Astrocyte (in vitro differentiated cells and primary cell): Measurements from ENCODE around the gene CYP1B1. TPM values are rescaled to one million over a fixed set of nuclear protein-coding genes. Genes with fewer than 3 reads are reported as not detected.
"Not testable (repeated sequence)": the region's sequence is repeated elsewhere in the genome, so short reads cannot be mapped to it uniquely, and the experiment has no call there.

Source experiments
- DNase-seq: peaks from one replicate; pipeline ENCODE4 v3.0.0-alpha.2; 2010; ENCODE audit warnings: low read depth
- FAIRE-seq: peaks from 2 replicates; lab custom pipeline; 2011; peaks lifted over from hg19 to GRCh38; lab: Jason Lieb, UNC
- H2AFZ ChIP-seq: 2 replicates; pipeline ENCODE4 v1.6.0; 2012; ENCODE audit warnings: low read depth, low read length, inconsistent platforms
- H3K27ac ChIP-seq: 2 replicates; pipeline ENCODE4 v1.5.1; 2011; ENCODE audit warnings: low read depth, low read length, inconsistent platforms
- H3K27me3 ChIP-seq: 2 replicates; pipeline ENCODE4 v1.6.0; 2011; ENCODE audit warnings: low read length, inconsistent platforms; ENCODE audit not compliant: insufficient read depth
- H3K36me3 ChIP-seq: 2 replicates; pipeline ENCODE4 v1.5.1; 2011; ENCODE audit warnings: low read length, inconsistent platforms; ENCODE audit not compliant: insufficient read depth
- H3K4me1 ChIP-seq: 2 replicates; pipeline ENCODE4 v1.5.1; 2011; ENCODE audit warnings: low read length, inconsistent platforms; ENCODE audit not compliant: insufficient read depth
- H3K4me2 ChIP-seq: 2 replicates; pipeline ENCODE4 v1.6.0; 2012; ENCODE audit warnings: low read length, inconsistent platforms
- H3K4me3 ChIP-seq: 2 replicates; pipeline ENCODE4 v1.5.1; 2011; ENCODE audit warnings: low read depth, mild to moderate bottlenecking, low read length, inconsistent platforms; ENCODE audit not compliant: insufficient read depth
- H3K79me2 ChIP-seq: 2 replicates; pipeline ENCODE4 v1.6.0; 2012; ENCODE audit warnings: mild to moderate bottlenecking, low read length, inconsistent platforms; ENCODE audit not compliant: insufficient read depth
- H3K9ac ChIP-seq: 2 replicates; pipeline ENCODE4 v1.6.0; 2012; ENCODE audit warnings: mild to moderate bottlenecking, low read length, inconsistent platforms
- H3K9me3 ChIP-seq: 2 replicates; pipeline ENCODE4 v1.5.1; 2012; ENCODE audit warnings: low read depth, mild to moderate bottlenecking, low read length, inconsistent platforms; ENCODE audit not compliant: insufficient read depth
- H4K20me1 ChIP-seq: 2 replicates; pipeline ENCODE4 v1.6.0; 2012; ENCODE audit warnings: low read length, inconsistent platforms; ENCODE audit not compliant: insufficient read depth
- H3K27ac Mint-ChIP-seq: one replicate; pipeline ENCODE4 v1.8.0; 2021; ENCODE audit warnings: mild to moderate bottlenecking, mixed read lengths; ENCODE audit not compliant: unreplicated experiment
- H3K27me3 Mint-ChIP-seq: one replicate; pipeline ENCODE4 v1.8.0; 2021; ENCODE audit warnings: low read depth, mixed read lengths; ENCODE audit not compliant: unreplicated experiment
- H3K36me3 Mint-ChIP-seq: one replicate; pipeline ENCODE4 v1.8.0; 2021; ENCODE audit warnings: low read depth, mixed read lengths; ENCODE audit not compliant: unreplicated experiment
- H3K4me1 Mint-ChIP-seq: one replicate; pipeline ENCODE4 v1.8.0; 2021; ENCODE audit warnings: low read depth, mixed read lengths; ENCODE audit not compliant: unreplicated experiment
- H3K4me3 Mint-ChIP-seq: one replicate; pipeline ENCODE4 v1.8.0; 2021; ENCODE audit warnings: mild to moderate bottlenecking, moderate library complexity, mixed read lengths; ENCODE audit not compliant: unreplicated experiment
- H3K9me3 Mint-ChIP-seq: one replicate; pipeline ENCODE4 v1.8.0; 2021; ENCODE audit warnings: mild to moderate bottlenecking, mixed read lengths; ENCODE audit not compliant: unreplicated experiment
- EZH2 ChIP-seq: IDR thresholded peaks from 2 replicates; pipeline ENCODE4 v1.6.1; 2012; ENCODE audit warnings: mild to moderate bottlenecking, low read length, inconsistent platforms; ENCODE audit not compliant: insufficient read depth
- total RNA-seq: library from RNA; stranded (reverse); gene quantifications from 2 replicates; pipeline ENCODE4 v1.2.1, GENCODE V29; 2021
- TF ChIP-seq, protein P1 (sequence below): IDR thresholded peaks from 2 replicates; pipeline ENCODE4 v1.5.1; 2011; ENCODE audit warnings: low read depth, mild to moderate bottlenecking, inconsistent platforms, low read length, moderate library complexity; ENCODE audit not compliant: insufficient read depth

The CYP1B1 gene
- total RNA-seq, 1 donor from 2014 or later = 12.9 TPM

DNA sequence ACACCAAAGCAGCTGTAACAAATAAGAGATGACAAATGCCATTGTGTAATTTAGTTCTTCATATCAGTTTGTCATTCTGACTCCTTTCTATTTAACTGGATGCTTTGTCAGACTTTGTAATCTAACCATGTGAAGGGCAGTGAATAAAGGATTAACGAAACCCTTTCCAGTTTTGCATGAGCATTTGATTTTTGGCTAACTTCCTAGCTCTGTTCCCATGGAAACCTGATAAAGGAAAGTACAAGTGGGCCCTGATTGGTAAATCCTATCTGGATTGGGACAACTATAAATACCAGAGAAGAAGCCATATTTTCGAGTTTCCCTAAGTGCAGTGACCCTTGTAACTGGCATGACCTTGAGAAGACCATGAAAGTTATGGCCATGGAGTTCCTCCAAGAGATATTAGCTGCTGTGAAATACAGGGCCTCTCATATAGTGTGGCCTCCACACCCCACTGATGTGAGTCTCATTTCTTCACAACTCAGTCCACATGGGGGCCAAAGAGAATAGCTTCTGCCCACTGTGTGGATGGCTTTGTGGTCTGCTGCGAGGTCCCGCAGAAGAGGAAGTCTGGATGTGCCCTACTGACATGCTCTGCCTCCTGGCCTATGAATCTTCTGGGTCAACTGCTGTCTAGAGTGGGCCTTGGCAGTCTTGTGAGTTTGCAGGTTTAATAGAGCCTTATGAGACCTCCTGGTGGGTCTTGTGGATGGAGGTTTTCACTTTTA lies 38.2 kb upstream of the CYP1B1 start:
- Histone ChIP-seq H3K4me2 (no peak overlapping the region), H3K36me3 (no peaks in the 10 kb centered on the region), H4K20me1 (no peaks in the 10 kb centered on the region), H3K27ac (no peak overlapping the region), H3K9ac (no peak overlapping the region), H2AFZ (no peak overlapping the region), H3K4me3 (no peak overlapping the region), H3K4me1 (peaks cover 7% of the 10 kb centered on the region), H3K9me3 (no peaks in the 10 kb centered on the region), H3K27me3 (no peaks in the 10 kb centered on the region), H3K79me2 (no peaks in the 10 kb centered on the region)
- H3K27me3 Mint-ChIP-seq = peaks cover 7% of the 10 kb centered on the region
- H3K4me3 Mint-ChIP-seq = no peak overlapping the region
- peak; percentile 76 for DNase-seq
- no peak for FAIRE-seq
- peaks cover 13% of the 10 kb centered on the region for H3K9me3 Mint-ChIP-seq
- no peak overlapping the region for H3K27ac Mint-ChIP-seq
- H3K36me3 Mint-ChIP-seq = no peaks in the 10 kb centered on the region
- H3K4me1 Mint-ChIP-seq = peaks cover 7% of the 10 kb centered on the region
- TF ChIP-seq EZH2 = no peak
- TF ChIP-seq, protein P1, sequence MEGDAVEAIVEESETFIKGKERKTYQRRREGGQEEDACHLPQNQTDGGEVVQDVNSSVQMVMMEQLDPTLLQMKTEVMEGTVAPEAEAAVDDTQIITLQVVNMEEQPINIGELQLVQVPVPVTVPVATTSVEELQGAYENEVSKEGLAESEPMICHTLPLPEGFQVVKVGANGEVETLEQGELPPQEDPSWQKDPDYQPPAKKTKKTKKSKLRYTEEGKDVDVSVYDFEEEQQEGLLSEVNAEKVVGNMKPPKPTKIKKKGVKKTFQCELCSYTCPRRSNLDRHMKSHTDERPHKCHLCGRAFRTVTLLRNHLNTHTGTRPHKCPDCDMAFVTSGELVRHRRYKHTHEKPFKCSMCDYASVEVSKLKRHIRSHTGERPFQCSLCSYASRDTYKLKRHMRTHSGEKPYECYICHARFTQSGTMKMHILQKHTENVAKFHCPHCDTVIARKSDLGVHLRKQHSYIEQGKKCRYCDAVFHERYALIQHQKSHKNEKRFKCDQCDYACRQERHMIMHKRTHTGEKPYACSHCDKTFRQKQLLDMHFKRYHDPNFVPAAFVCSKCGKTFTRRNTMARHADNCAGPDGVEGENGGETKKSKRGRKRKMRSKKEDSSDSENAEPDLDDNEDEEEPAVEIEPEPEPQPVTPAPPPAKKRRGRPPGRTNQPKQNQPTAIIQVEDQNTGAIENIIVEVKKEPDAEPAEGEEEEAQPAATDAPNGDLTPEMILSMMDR = no peak

DNA sequence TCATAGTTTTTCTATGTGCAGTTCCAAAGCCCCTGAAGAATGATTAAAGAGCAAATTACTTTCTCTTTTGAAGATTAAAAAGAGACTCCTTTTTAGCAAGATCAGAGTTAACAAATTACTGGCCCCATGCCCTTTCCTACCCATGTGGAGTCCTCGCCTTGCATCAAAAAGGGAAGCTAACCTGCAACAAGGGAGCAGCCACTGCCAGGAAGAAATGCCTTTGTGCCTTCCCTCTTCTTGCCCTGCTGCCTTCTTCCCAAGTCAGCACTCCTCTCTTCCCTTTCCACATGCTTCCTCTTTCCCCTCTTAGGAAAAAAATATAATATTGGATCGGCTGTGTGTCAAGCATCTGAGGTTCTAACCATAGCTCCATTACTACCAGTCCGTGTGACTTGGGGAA lies 37.1 kb upstream of the CYP1B1 start:
- Mint-ChIP-seq H3K27me3 (peaks cover 7% of the 10 kb centered on the region), H3K4me3 (no peak overlapping the region), H3K27ac (no peak overlapping the region), H3K9me3 (peaks cover 13% of the 10 kb centered on the region), H3K4me1 (peaks cover 11% of the 10 kb centered on the region), H3K36me3 (no peaks in the 10 kb centered on the region)
- TF ChIP-seq EZH2 = no peak
- TF ChIP-seq, protein P1 = no peak
- H3K27me3 ChIP-seq = no peaks in the 10 kb centered on the region
- no peak for FAIRE-seq
- no peak overlapping the region for H3K9ac ChIP-seq
- no peaks in the 10 kb centered on the region for H3K79me2 ChIP-seq
- no peak overlapping the region for H3K4me3 ChIP-seq
- H3K36me3 ChIP-seq = no peaks in the 10 kb centered on the region
- no peak for DNase-seq
- no peaks in the 10 kb centered on the region for H3K9me3 ChIP-seq
- no peak overlapping the region for H2AFZ ChIP-seq
- no peaks in the 10 kb centered on the region for H4K20me1 ChIP-seq
- peaks cover 7% of the 10 kb centered on the region for H3K4me1 ChIP-seq
- H3K27ac ChIP-seq = no peak overlapping the region
- no peak overlapping the region for H3K4me2 ChIP-seq

DNA sequence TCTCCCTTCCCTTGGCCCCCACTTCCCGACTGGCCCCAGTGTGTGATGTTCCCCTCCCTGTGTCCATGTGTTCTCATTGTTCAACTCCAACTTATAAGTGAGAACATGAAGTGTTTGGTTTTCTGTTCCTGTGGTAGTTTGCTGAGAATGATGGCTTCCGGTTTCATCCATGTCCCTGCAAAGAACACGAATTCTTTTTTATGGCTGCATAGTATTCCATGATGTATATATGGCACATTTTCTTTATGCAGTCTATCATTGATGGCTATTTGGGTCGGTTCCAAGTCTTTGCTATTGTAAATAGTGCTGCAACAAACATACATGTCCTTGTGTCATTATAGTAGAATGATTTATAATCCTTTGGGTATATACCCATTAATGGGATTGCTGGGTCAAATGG lies 35.4 kb upstream of the CYP1B1 start:
- not testable (repeated sequence) for H3K4me3 ChIP-seq, H3K9ac ChIP-seq, H2AFZ ChIP-seq, H3K36me3 ChIP-seq, H3K27ac ChIP-seq, FAIRE-seq, H4K20me1 ChIP-seq, H3K27me3 ChIP-seq, DNase-seq, H3K27me3 Mint-ChIP-seq, H3K79me2 ChIP-seq, H3K4me2 ChIP-seq, H3K9me3 ChIP-seq, H3K36me3 Mint-ChIP-seq, H3K4me3 Mint-ChIP-seq, H3K27ac Mint-ChIP-seq
- Mint-ChIP-seq H3K9me3 (peaks cover 13% of the 10 kb centered on the region), H3K4me1 (peaks cover 24% of the 10 kb centered on the region)
- H3K4me1 ChIP-seq = peaks cover 14% of the 10 kb centered on the region
